ENCODE measurements around the gene PTPMT1.

PTPMT1 gene

DNA sequence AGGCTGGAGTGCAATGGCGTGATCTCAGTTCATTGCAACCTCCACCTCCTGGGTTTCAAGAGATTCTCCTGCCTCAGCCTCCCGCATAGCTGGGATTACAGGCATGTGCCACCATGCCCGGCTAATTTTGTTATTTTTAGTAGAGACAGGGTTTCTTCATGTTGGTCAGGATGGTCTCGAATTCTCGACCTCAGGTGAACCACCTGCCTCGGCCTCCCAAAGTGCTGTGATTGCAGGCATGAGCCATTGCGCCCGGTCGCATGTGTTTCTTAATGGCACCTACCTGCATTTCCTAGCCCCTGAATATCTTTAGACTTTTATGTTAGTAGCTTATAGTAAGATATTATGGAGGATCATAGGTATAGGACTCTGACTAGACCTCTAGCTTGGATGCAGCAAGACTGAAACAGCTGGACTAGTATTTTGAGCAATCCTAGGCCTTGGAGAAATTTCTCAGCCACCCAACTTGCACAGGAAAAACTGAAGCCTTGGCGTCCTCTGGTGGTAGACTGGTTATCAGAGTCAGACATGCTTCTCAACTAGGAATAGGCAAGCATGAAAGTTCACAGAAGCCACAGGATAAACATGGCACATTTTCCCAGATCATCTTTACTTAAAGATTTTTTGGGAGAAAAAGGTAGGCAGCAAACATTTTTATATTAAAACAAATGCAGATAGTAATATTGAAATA lies 51.5 kb downstream of the PTPMT1 start:
- H3K27ac ChIP-seq, result no peak overlapping the region
- ChIA-PET POLR2A (ENCODE audit: low non-redundant PET) (no interaction called here), CTCF (interaction anchor here (0.6 to 1.2 kb wide), 4 partner anchors 10 to 432 kb away, joined by 3 to 5 read pairs (median 4); no protein-coding TSS in a partner anchor)
- peak; percentile 30 for DNase-seq (ENCODE audit: low spot score)
- TF ChIP-seq, protein P1, sequence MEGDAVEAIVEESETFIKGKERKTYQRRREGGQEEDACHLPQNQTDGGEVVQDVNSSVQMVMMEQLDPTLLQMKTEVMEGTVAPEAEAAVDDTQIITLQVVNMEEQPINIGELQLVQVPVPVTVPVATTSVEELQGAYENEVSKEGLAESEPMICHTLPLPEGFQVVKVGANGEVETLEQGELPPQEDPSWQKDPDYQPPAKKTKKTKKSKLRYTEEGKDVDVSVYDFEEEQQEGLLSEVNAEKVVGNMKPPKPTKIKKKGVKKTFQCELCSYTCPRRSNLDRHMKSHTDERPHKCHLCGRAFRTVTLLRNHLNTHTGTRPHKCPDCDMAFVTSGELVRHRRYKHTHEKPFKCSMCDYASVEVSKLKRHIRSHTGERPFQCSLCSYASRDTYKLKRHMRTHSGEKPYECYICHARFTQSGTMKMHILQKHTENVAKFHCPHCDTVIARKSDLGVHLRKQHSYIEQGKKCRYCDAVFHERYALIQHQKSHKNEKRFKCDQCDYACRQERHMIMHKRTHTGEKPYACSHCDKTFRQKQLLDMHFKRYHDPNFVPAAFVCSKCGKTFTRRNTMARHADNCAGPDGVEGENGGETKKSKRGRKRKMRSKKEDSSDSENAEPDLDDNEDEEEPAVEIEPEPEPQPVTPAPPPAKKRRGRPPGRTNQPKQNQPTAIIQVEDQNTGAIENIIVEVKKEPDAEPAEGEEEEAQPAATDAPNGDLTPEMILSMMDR (conservative IDR thresholded peaks at IDR 0.05; ENCODE audit: low read depth), result peak; percentile 69

GRCh38 chr11:47617417-47617809 lies 52.0 kb downstream of the PTPMT1 start:
- CTCF ChIA-PET, result interaction anchor here (0.6 to 1.1 kb wide), 3 partner anchors 10 to 23 kb away, joined by 3 to 5 read pairs (median 3); partner anchors contain the start of gene C1QTNF4
- no peak overlapping the region for H3K27ac ChIP-seq
- POLR2A ChIA-PET (ENCODE audit: low non-redundant PET), result no interaction called here
- TF ChIP-seq, protein P1 (conservative IDR thresholded peaks at IDR 0.05; ENCODE audit: low read depth), result peak; percentile 10; the same call in 1 of the 2 replicates
- no peak for DNase-seq (ENCODE audit: low spot score)

DNA sequence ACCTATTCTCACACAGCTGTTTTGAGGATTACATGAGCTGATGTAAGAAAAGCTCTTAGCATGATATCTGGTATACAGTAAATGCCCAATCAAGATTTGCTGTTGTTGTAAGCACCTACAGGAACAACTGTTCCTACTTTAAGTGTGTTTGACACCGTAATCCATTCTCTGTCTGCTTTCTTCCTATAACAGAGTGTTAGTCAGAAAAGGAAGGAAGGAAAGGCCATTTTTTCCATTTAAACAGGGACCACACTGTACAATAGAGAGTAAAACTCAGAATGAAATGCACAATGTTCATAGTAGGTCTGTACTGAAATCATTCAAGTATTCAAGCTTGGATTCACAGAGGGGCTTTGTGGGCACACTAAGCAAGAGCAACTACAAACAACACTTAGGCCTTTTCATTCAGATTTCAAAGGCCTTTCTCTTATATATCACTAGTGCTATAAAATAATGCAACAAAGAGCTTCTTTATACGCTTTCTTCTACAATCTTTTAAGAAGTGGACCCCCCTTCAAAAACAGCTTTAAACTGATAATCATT lies 55.5 kb downstream of the PTPMT1 start:
- CTCF ChIA-PET, result interaction anchor here (0.6 kb wide), 1 partner anchor 26 kb away, joined by 3 read pairs; no protein-coding TSS in a partner anchor
- no peak overlapping the region for H3K27ac ChIP-seq
- POLR2A ChIA-PET (ENCODE audit: low non-redundant PET), result interaction anchor here (0.7 kb wide), 1 partner anchor 94 kb away, joined by 4 read pairs; the partner anchor contains the start of gene AGBL2
- TF ChIP-seq, protein P1 (conservative IDR thresholded peaks at IDR 0.05; ENCODE audit: low read depth), result no peak
- no peak for DNase-seq (ENCODE audit: low spot score)
